AG08395 (cell line): ENCODE data around the gene OPCML.
A peak's percentile ranks its signal among the peaks of the same experiment; 100 is the strongest.

ENCODE experiments used
- DNase-seq: peaks from one replicate; pipeline ENCODE4 v3.0.0; 2012; ENCODE audit warnings: mixed read lengths, low spot score

The OPCML gene

GRCh38 chr11:132605825-132606570 lies 926.3 kb downstream of the OPCML start:
- no peak for DNase-seq

GRCh38 chr11:132604431-132604830 lies 927.9 kb downstream of the OPCML start:
- DNase-seq = peak; percentile 60

GRCh38 chr11:132601875-132602274 lies 930.4 kb downstream of the OPCML start:
- no peak for DNase-seq

- DNase-seq = no peak
Measured at GRCh38 chr11:132595711-132596134, 936.6 kb downstream of the OPCML start.

- no peak for DNase-seq
Measured at GRCh38 chr11:132595246-132595645, 937.1 kb downstream of the OPCML start.

- DNase-seq = no peak
Measured at GRCh38 chr11:132590986-132591385, 941.3 kb downstream of the OPCML start.

GRCh38 chr11:132590554-132590953 lies 941.7 kb downstream of the OPCML start:
- DNase-seq = no peak

GRCh38 chr11:132589791-132590190 lies 942.5 kb downstream of the OPCML start:
- no peak for DNase-seq

- peak; percentile 56 for DNase-seq
Measured at GRCh38 chr11:132588366-132588765, 943.9 kb downstream of the OPCML start.

- no peak for DNase-seq
Measured at GRCh38 chr11:132587716-132588115, 944.6 kb downstream of the OPCML start.

- DNase-seq = peak; percentile 83
Measured at GRCh38 chr11:132586801-132587200, 945.5 kb downstream of the OPCML start.

- DNase-seq = no peak
Measured at GRCh38 chr11:132579634-132580327, 952.5 kb downstream of the OPCML start.

- no peak for DNase-seq
Measured at GRCh38 chr11:132579136-132579535, 953.2 kb downstream of the OPCML start.

- DNase-seq = no peak
Measured at GRCh38 chr11:132578580-132578979, 953.7 kb downstream of the OPCML start.

- peak; percentile 87 for DNase-seq
Measured at GRCh38 chr11:132576706-132577105, 955.6 kb downstream of the OPCML start.

- no peak for DNase-seq
Measured at GRCh38 chr11:132564091-132564885, 968.0 kb downstream of the OPCML start.

GRCh38 chr11:132563050-132563449 lies 969.3 kb downstream of the OPCML start:
- DNase-seq = no peak

- DNase-seq = no peak
Measured at GRCh38 chr11:132561937-132562336, 970.4 kb downstream of the OPCML start.

- DNase-seq = no peak
Measured at GRCh38 chr11:132559331-132560036, 972.8 kb downstream of the OPCML start.

- DNase-seq = no peak
Measured at GRCh38 chr11:132556316-132556715, 976.0 kb downstream of the OPCML start.

GRCh38 chr11:132555617-132556016 lies 976.7 kb downstream of the OPCML start:
- no peak for DNase-seq

- DNase-seq = no peak
Measured at GRCh38 chr11:132551016-132551415, 981.3 kb downstream of the OPCML start.
